CD4-positive, alpha-beta T cell treated with Interleukin-4 for 1 hour (primary cell): ENCODE data around the gene C1QTNF1.

Source experiments
- DNase-seq, 2 donors: peaks; one replicate each; pipeline ENCODE4 v3.0.0-alpha.2; 2020 to 2022

C1QTNF1 gene, protein sequence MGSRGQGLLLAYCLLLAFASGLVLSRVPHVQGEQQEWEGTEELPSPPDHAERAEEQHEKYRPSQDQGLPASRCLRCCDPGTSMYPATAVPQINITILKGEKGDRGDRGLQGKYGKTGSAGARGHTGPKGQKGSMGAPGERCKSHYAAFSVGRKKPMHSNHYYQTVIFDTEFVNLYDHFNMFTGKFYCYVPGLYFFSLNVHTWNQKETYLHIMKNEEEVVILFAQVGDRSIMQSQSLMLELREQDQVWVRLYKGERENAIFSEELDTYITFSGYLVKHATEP

GRCh38 chr17:79023886-79024771 is at the start of gene C1QTNF1:
TSS of gene C1QTNF1 (plus strand) at chr17:79024169. CDS start at chr17:79043969, 19,800 bp downstream.
- peak in 1 of 2 donors; percentile 19 for DNase-seq

- DNase-seq = no peak
Measured at GRCh38 chr17:78974635-78975591, 49.1 kb upstream of the C1QTNF1 start.

DNA sequence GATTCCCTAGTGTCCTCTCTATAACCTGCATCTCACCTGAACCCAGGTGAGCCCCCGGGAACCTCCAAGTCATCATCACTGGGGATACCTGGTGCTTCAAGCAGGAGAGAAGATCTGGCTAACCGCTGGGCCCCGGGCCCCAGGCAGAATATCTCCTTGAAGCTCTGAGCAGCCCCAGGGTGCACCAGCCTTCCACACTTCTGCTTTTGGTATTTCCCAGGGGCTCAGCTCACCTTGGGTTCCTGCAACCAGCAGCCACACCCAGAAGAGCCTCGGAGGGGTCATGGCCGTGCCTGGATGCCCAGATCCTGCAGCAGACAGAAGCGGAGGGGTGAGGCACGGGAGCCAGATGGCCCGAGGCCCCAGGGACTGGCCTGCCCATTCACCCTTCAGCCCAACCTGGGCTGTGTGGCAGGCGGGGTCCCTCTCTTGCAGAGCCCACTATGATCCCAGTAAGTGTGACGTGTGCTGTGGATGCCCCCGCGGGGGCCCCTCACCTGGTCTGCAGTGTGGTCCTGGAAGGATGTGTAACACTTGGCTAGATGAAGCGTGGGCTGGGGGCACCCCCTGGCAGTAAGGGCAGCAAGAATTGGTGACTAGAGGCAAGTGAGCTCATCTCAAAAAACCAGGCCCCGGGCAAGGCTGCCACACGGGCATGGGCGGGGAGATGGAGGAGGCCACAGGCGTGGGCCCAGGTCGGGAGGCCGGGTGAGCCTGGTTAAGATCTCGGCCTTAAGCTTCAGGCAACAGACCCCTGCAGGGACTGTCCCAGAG is 46.9 kb upstream of the C1QTNF1 start:
- DNase-seq = no peak

- DNase-seq = no peak
Measured at GRCh38 chr17:78977681-78977943, 46.4 kb upstream of the C1QTNF1 start.

DNA sequence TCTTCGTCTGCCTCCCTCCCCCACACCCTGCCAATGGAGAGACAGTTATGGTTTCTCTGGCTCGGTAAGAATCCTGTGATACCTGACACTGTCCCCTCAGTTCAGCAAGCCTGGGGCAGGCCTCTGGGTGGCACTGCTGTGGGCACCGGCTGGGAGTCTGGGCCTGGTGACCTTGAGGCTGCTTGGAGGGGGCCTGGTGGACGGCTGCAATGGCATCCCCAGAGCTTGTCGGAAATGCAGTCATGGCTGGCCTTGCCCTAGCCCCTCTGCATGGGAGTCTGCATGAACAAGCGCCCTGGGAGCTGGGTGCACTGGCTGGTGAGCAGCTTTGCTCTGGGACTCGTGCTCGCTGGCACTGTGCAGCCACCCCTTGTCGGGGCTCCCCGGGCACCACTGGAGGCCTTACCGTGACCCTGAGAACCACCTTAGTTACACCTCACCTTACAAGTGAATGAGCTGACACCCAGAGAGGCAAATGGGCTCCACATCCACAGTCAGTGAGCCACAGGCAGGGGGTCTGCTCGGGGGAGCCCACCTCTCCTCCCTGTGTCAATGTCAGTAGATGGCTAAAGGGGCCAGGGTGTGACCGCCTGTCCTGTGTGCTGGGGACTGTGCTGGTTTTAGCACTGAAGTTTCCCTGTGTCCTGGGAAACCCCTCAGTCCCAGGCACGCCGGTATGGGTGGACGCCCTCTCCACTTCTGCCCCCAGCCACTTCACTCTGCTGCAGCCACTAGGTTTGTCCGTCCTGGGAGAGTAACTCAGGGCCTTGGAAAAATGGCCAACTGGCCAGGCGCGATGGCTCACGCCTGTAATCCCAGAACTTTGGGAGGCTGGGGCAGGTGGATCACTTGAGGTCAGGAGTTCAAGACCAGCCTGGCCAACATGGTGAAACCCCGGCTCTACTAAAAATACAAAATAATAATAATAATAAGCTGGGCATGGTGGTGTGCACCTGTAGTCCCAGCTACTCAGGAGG is 45.7 kb upstream of the C1QTNF1 start:
- no peak for DNase-seq

DNA sequence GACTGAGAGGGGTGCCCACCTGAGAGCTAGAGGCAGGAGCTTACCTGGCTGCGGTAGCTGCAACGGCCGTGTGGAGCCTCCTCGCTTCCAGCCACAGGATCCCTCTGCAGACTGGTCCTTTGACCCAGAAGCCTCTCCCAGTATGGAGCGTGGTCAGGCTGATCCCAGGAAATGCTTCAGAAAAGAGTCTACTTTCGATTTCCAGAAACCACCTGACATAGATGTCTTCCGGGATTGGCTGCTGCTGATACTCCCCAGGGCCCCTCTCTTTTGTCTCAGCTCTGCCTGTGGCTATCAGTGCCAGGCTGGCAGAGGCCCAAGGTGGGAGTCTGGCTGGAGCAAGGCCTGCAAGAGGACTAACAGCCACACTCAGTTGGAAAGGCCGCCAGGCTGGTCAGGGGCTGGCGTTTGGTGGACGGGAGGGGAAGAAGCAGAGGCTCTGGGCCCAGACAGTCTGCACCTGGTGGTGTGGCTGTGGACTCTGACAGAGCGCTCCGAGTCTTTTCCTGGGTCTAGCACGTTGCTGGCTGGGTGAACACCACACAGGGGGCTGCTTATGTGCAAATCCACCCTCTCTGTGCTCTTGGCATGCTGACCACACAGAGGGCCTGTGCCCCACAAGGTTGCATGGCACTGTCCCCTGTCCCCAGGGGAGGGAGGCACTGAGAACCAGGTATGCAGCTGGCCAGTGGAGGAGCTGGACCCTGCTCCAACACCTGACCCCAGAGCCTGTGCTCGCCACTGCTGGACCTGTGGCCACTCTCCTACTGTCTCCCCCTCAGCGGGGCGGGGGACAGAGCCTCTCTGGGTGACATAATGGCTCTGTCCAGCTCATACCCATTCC is 44.0 kb upstream of the C1QTNF1 start, which contains the start of gene LGALS3BP:
LGALS3BP (minus strand) TSS at position 144 of the 844 bp plus-strand sequence. CDS start 2,732 bp downstream, outside the sequence.
- DNase-seq = peak in 1 of 2 donors; percentile 25

- DNase-seq = no peak
Measured at GRCh38 chr17:78980624-78980972, 43.4 kb upstream of the C1QTNF1 start.

DNA sequence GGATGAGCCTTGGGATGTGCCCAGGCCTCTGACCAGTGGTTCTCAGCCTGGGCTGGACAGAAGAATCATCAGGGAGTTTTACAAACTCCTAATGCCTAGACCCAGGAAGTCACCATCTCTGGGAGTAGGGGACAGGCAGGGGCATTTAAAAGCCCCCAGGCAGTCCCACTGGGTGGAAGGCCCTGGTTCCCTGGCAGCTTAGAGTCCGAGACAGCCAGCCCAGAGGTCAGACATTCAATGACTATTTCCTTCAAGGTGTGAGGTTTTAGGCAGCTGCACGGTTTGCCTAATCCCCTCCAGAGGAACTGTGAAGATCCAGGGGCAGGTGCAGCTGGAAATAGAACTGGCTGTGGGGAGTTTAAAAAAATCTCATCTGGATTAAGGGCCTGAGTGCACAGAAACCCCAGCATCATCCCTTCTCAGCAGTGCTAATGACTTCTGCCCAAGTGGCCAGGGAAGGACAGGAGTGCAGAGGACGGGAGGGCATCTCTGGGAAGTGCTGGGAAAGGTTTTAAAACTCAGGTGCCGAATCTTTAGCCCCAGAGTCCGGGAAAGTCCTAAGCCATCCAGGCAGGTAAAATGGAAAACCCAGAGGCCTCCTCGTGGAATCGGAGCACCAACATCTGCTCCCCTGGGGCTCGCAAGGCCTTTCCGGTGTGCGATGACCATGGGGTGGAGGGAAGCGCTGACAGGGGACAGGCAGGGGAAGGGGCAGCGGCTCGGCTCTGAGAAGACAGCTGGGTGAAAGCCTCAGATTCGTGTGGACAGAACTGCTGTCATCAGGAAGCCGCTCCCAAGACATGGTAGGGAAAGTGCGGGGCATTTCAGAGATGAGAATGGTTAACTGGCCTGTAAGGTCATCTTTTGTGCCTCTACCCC is 42.7 kb upstream of the C1QTNF1 start:
- no peak for DNase-seq

GRCh38 chr17:78985395-78985794 is 38.6 kb upstream of the C1QTNF1 start:
- no peak for DNase-seq

DNA sequence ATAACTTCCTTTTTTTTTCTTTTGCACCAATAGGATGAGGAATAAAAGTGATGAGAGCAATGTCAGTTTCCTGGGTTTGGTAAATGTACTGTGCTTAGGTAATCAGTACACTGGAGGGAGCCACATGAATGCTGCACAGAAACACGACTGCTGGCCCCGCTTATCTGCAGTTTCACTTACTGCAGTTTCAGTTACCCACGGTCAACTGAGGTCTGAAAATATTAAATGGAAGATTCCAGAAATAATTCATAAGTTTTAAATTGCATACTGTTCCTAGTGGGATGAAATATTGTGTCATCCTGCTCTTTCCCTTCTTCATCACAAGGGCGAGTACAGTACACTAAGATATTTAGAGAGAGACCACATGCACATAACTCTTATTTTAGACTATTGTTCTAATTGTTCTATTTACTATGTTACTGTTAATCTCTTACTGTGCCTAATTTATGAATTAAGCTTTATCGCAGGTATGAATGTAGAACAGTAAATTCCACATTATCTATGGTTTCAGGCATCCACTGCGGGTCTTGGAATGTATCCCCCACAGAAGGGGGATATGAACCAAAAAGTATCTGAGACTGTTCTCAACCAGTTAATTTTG is 37.8 kb upstream of the C1QTNF1 start:
- DNase-seq = peak in 1 of 2 donors; percentile 23

DNA sequence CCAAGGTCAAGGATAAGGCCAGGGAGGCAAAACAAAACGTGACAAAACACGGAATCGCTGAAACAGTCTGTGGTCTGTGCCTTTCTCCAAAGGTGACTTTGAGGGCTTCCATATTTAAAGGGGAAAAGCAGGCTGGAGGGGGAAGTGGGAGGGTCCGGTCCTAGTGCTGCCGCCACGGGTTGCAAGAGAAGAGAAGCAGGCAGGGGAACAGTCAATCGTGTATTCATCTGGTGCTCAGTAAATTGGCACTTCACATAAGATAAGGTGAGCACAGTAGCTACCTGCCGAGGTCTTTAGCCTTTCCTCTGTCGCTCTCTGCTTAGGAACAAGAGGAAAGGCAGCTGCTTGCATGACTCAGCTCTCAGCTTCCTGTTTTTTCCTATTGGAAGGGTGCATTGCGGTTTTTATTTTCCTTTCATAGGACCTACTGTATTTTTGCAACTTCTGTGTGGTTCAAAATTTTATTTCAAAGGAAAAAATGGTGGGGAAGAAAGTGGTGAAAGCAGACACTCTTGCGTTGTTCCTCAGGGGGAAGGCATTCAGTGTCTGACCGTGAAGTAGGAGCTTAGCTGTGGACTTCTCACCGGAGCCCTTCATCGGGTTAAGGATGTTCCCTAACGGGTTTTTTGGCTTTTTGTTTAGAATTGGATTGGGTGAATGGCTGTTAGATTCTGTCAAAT is 37.2 kb upstream of the C1QTNF1 start:
- no peak for DNase-seq

- no peak for DNase-seq
Measured at GRCh38 chr17:78988152-78988551, 35.8 kb upstream of the C1QTNF1 start.

GRCh38 chr17:78990349-78991016 is 33.5 kb upstream of the C1QTNF1 start:
- DNase-seq = no peak

GRCh38 chr17:78991017-78991738 is 32.8 kb upstream of the C1QTNF1 start:
- DNase-seq = no peak

GRCh38 chr17:78991906-78992532 is 31.9 kb upstream of the C1QTNF1 start:
- no peak for DNase-seq

DNA sequence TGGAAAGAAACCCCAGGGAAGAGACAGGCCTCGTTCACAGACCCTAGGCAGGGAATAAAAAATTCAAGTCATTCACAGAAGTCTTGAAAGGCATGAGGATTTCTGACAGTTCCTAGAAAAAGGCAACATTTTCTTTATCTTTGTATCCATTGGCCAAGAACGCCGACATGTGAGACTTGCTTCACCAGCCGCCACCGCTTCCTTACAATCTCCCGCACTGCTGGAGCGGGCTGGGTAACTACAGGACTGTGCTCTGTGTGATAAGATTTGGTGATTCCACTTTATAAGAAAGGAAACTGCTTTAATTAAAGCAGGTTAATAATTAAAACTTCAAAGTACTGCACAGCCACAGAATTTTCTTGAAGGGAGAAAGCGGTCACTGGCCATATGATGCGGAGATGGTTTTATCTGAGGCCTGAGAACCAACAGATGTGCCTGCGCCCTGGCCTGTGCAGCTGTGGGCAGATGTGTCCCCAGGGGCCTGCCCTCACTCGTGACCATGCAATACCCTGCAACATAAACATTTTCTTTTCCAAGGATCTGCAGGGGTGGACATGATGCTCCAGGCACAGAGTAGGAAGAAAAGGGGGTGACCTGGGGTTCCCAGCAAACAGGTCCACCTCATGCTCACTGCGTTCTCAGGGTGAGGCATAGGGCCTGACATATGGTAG is 31.3 kb upstream of the C1QTNF1 start:
- no peak for DNase-seq
